ENCODE results near the gene APBA2.

DNA sequence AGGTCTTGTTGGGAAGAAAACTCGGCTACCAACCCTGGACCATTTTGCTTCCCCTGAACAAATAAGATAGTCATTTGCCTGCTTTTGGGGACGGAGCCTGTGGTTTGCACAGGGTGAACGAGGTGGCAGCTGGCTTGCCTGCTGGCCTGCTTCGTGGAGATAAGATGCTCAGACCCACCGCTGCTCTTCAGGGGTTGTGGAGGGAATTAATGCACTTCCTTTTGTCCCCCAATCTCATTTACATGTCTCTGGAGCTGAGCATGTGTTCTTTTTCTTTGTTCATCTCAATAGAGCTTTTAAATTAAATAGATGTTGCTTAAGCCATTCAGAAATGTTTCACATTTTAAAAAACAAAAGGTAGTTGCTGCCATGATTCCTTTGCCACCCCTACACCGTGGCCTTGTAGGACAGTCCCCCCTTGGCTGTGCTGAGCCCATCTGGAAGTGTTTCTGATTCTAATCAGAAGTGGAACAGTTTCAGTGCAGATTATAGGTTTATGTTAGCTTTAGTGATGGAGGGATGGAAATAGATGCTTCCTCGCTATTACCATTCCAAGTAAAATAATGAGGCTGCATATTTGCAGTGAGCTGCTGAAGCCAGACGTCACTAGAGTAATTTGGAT, 25.6 kb downstream of the APBA2 start:
- TF ChIP-seq, protein P1, sequence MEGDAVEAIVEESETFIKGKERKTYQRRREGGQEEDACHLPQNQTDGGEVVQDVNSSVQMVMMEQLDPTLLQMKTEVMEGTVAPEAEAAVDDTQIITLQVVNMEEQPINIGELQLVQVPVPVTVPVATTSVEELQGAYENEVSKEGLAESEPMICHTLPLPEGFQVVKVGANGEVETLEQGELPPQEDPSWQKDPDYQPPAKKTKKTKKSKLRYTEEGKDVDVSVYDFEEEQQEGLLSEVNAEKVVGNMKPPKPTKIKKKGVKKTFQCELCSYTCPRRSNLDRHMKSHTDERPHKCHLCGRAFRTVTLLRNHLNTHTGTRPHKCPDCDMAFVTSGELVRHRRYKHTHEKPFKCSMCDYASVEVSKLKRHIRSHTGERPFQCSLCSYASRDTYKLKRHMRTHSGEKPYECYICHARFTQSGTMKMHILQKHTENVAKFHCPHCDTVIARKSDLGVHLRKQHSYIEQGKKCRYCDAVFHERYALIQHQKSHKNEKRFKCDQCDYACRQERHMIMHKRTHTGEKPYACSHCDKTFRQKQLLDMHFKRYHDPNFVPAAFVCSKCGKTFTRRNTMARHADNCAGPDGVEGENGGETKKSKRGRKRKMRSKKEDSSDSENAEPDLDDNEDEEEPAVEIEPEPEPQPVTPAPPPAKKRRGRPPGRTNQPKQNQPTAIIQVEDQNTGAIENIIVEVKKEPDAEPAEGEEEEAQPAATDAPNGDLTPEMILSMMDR (IDR thresholded peaks at IDR 0.05), result no peak
- TF ChIP-seq POLR2A (IDR thresholded peaks at IDR 0.05) (no peak), POLR2AphosphoS5 (IDR thresholded peaks at IDR 0.05) (no peak)

All from stomach (tissue), 4 donors.